Prostate gland (tissue), 2 donors: ENCODE measurements around the gene CACNG5.

ENCODE experiments used
- CTCF ChIP-seq, 4 experiments: fragments of 200-600 bp in 2 of 4; fragments of 450-650 bp in 2 of 4; sonication (generic) in 2 of 4; IDR thresholded peaks; 1 replicate in 3 of 4; 2 replicates in 1 of 4; pipeline ENCODE4 v1.5.1; 2016 to 2019; ENCODE audit warnings: antibody characterized with exemption in 4 of 4, mild to moderate bottlenecking in 2 of 4, moderate library complexity in 2 of 4
- POLR2A ChIP-seq: fragments of 450-650 bp; IDR thresholded peaks from one replicate; pipeline ENCODE4 v1.6.1; 2016; ENCODE audit warnings: antibody characterized with exemption, mild to moderate bottlenecking

GRCh38 chr17:66799849-66800537 is 34.9 kb upstream of the CACNG5 start:
- TF ChIP-seq CTCF (IDR thresholded peaks at IDR 0.05) (no peak), POLR2A (no peak)
